Glomerular endothelial cell (primary cell): Measurements from ENCODE around the gene NOP14. TPM values are rescaled to one million over a fixed set of nuclear protein-coding genes. Genes with fewer than 3 reads are reported as not detected.

Experiments used
- total RNA-seq: library from RNA; depleted of rRNA; stranded (reverse); fragments of >200 nt; gene quantifications from 2 replicates; pipeline ENCODE4 v1.2.3, GENCODE V29; 2015

NOP14 gene
- total RNA-seq, 1 donor from 2014 or later = 33.2 TPM

Other genes starting within 250 kb of the NOP14 start
- gene TNIP2, start 207.1 kb downstream of the NOP14 start, total RNA-seq = 101 and 105 TPM in 2 replicates
- gene SH3BP2, start 170.3 kb downstream of the NOP14 start, total RNA-seq = 48.0 and 69.8 TPM in 2 replicates
- gene ADD1, start 119.6 kb downstream of the NOP14 start, total RNA-seq = 242 and 265 TPM in 2 replicates
- gene GRK4, start 165 bp upstream of the NOP14 start, total RNA-seq = 5.1 and 6.0 TPM in 2 replicates
- gene HTT-AS, start 111.1 kb upstream of the NOP14 start, total RNA-seq = not detected in 2 replicates
- gene HTT, start 111.3 kb upstream of the NOP14 start, total RNA-seq = 86.8 and 124 TPM in 2 replicates